Fibroblast of villous mesenchyme (primary cell): Measurements from ENCODE around the gene RPL12. TPM values are rescaled to one million over a fixed set of nuclear protein-coding genes. Genes with fewer than 3 reads are reported as not detected.

Experiments used
- DNase-seq: peaks from one replicate; pipeline ENCODE4 v3.0.0-alpha.2; 2010; ENCODE audit warnings: low read depth
- H3K4me3 ChIP-seq: 2 replicates; pipeline ENCODE4 v1.5.1; 2011; ENCODE audit warnings: low read depth, mild to moderate bottlenecking, low read length
- total RNA-seq: library from RNA; depleted of rRNA; stranded (reverse); fragments of >200 nt; gene quantifications from 2 replicates; pipeline ENCODE4 v1.2.3, GENCODE V29; 2012
- TF ChIP-seq, protein P1 (sequence below): IDR thresholded peaks from 2 replicates; pipeline ENCODE4 v1.5.1; 2012; ENCODE audit warnings: low read depth, mild to moderate bottlenecking, low read length; ENCODE audit not compliant: insufficient read depth

Gene RPL12
- total RNA-seq, 1 donor: 844 TPM

- TF ChIP-seq, protein P1, sequence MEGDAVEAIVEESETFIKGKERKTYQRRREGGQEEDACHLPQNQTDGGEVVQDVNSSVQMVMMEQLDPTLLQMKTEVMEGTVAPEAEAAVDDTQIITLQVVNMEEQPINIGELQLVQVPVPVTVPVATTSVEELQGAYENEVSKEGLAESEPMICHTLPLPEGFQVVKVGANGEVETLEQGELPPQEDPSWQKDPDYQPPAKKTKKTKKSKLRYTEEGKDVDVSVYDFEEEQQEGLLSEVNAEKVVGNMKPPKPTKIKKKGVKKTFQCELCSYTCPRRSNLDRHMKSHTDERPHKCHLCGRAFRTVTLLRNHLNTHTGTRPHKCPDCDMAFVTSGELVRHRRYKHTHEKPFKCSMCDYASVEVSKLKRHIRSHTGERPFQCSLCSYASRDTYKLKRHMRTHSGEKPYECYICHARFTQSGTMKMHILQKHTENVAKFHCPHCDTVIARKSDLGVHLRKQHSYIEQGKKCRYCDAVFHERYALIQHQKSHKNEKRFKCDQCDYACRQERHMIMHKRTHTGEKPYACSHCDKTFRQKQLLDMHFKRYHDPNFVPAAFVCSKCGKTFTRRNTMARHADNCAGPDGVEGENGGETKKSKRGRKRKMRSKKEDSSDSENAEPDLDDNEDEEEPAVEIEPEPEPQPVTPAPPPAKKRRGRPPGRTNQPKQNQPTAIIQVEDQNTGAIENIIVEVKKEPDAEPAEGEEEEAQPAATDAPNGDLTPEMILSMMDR: no peak
- no peak overlapping the region for H3K4me3 ChIP-seq
- no peak for DNase-seq
These were observed 43.7 kb downstream of the RPL12 start for GRCh38 chr9:127407492-127407843.

DNA sequence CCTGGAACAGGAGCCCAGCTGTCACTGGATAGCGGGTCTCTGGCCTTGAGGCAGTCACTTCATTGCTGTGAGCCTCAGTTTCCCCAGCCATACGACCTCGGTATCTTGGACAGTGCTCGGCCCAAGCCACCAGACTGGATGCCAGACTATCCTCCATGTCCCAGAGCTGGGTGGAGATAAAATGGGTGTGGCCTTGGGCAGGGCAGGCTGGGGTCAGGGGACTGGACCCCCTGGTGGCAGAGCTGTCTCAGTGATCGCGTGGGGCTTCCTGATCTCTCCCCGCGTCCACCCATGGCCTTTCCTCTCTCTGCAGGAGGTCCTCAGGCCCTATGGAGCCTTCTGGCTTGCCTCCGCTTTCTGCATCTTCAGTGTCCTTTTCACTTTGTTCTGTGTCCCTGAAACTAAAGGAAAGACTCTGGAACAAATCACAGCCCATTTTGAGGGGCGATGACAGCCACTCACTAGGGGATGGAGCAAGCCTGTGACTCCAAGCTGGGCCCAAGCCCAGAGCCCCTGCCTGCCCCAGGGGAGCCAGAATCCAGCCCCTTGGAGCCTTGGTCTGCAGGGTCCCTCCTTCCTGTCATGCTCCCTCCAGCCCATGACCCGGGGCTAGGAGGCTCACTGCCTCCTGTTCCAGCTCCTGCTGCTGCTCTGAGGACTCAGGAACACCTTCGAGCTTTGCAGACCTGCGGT lies 44.3 kb downstream of the RPL12 start:
- H3K4me3 ChIP-seq: no peak overlapping the region
- no peak for DNase-seq
- TF ChIP-seq, protein P1: no peak

DNA sequence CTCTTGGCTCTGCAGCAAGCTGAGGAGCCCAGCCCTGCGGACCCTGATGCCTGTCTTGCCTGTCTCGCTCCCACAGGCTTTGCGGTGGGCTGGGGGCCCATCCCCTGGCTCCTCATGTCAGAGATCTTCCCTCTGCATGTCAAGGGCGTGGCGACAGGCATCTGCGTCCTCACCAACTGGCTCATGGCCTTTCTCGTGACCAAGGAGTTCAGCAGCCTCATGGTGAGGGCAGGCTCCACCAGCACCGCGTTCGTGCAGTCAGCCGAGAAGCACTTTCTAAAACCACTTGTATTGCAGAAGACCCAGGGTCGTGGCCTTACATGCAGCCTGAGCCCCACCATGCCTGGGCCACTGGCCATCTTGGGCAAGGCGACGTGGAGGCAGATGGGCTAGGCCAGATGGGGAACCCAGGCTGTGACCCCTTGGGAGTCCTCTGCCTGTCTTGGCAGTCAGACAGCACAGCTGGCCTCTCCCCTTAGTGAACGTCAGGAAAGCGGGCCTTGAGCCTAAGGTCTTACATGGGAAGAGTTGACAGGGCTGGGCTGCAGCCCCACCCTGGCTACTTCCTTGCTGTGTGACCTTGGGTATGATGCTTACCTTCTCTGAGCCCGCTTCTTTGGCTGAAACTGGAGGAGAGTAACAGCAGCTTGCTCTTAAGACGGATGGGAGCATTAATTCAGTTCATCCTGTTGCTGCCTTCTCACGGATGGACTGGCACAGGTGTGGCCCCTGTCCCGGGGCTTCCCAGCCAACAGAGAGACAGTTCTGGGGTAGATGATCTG lies 45.7 kb downstream of the RPL12 start:
- H3K4me3 ChIP-seq: no peak overlapping the region
- TF ChIP-seq, protein P1: no peak
- no peak for DNase-seq

DNA sequence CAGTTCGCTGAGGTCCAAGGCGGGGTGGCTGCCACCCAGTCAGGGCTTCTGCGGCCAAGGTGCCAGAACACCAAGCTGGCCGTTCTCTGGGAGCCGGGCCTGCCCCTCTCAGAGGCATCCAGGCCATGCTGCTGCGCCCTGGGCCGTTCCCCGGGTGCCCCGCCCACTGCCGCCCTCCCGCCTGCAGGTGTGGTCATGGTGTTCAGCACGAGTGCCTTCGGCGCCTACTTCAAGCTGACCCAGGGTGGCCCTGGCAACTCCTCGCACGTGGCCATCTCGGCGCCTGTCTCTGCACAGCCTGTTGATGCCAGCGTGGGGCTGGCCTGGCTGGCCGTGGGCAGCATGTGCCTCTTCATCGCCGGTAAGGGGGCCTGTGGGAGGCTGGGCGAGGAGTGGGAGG lies 46.6 kb downstream of the RPL12 start:
- DNase-seq: no peak
- no peak overlapping the region for H3K4me3 ChIP-seq
- TF ChIP-seq, protein P1: no peak

DNA sequence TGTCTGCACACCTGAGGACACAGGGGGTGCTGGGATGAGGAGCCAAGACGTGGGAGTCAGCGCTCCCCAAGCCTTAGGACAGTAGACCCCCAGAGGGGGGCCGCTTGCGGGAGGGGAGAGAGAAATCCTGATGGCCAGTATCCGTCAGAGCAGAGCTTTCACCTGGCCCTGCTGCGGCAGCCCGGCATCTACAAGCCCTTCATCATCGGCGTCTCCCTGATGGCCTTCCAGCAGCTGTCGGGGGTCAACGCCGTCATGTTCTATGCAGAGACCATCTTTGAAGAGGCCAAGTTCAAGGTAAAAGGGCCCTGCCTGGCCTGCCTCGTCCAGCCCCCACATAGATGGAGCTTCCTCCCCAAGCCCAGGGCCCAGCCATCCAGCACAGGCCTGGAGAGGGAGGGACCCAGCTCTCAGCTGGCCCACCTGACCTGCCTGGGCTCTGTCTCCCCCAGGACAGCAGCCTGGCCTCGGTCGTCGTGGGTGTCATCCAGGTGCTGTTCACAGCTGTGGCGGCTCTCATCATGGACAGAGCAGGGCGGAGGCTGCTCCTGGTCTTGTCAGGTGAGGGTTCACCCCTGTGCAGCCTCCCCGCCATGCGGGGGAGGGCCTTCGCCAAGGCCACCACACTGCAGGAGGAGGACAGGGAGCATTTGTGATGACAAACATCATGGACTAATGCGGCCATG lies 47.6 kb downstream of the RPL12 start:
- no peak overlapping the region for H3K4me3 ChIP-seq
- TF ChIP-seq, protein P1: no peak
- DNase-seq: no peak

- no peak overlapping the region for H3K4me3 ChIP-seq
- TF ChIP-seq, protein P1: no peak
- no peak for DNase-seq
These were observed 48.7 kb downstream of the RPL12 start for GRCh38 chr9:127402401-127403090.
